ENCODE results near the gene ZNF236.
A peak's percentile ranks its signal among the peaks of the same experiment; 100 is the strongest.
"Not testable (repeated sequence)": the region's sequence is repeated elsewhere in the genome, so short reads cannot be mapped to it uniquely, and the experiment has no call there.

ZNF236 gene

DNA sequence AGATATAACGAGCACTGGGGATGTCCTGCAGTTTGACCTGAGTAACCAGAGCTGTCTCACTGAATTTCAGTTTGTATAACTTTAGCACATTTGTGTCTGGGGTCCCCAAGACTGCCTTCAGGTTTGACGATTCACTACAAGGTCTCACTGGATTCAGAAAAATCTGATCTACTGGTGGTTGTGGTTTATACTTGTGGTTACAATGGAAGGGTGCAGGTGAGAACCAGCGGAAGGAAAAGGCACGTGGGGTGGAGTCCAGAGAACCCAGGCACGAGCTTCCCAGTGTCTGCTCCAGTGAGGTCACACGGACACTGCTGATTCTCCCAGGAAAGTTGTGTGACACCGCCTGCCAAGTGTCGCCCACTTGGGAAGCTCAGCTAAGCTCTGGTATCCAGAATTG is 126.0 kb downstream of the ZNF236 start:
- DNase-seq (ENCODE audit: low spot score): no peak

DNA sequence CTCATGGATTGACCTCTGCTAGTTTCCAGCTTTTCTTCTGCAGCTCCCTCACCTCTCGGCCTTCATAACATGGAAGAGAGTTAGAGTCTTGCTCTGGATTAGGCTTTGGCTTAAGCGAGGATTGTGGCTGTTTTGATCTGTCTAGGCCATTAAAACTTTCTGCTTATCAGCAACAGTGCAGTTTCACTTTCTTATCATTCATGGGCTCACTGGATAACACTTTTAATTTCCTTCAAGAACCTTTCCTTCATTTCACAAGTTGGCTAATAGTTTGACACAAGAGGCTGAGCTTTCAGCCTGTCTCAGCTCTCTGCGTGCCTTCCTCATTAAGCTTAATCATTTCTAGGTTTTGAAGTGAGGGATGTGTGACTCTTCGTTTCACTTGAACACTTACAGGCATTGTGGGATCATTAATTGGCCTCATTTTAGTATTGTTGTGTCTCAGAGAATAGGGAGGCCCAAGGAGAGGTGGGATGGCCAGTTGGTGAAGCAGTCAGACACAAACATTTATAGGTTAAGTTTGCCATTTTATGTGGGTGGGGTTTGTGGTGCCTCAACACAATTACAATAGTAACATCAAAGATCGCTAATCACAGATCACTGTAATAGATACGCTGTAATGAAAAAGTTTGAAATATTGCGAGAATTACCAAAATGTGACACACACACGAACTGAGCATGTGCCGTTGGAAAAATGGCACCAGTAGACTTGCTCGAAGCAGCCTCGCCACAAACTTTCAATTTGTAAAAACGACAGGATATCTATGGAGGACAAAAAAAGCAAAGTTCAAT is 129.3 kb downstream of the ZNF236 start:
- DNase-seq (ENCODE audit: low spot score): no peak

DNA sequence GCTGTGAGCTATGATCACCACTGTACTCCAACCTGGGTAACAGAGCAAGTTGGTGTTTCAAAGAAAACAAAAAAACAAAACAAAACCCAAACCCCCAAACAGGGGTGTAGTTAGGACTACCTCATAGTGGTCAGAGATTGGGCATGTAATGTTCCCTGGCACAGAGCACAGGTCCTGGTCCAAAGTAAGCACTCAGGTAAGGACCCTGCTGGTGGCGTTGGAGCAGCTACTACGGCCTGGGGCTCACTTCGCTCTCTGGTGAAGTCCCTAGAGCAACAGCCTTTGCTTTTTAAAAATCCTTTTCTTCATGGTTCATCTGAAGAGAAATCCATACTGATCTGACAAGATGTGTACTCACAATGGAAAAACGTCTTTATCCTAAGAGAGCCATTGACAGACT is 130.4 kb downstream of the ZNF236 start:
- no peak for DNase-seq (ENCODE audit: low spot score)

- no peak for DNase-seq (ENCODE audit: low spot score)
These were observed 130.8 kb downstream of the ZNF236 start for GRCh38 chr18:76953156-76953555.

- no peak for DNase-seq (ENCODE audit: low spot score)
These were observed 131.4 kb downstream of the ZNF236 start for GRCh38 chr18:76953583-76954233.

GRCh38 chr18:76955524-76956170 is 133.3 kb downstream of the ZNF236 start:
- peak; percentile 71 for DNase-seq (ENCODE audit: low spot score)

DNA sequence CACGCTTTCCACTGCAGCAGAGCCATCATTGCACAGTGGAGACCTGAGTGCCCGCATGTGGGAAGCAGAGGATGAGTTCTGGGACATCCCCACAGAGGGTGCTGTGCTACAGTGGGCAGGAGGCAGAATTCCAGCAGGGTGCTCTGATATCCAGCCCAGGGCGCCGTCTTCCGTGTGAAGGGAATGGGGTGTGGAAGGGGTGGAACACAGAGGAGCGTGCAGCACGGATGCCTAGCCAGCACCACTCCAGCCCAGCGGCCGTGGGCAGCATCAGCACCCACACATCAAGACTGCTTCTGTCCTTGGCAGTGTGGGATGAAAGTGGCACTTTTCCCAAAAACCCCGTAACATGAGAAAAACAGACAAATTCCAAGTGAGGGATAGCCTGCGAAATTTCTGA is 134.3 kb downstream of the ZNF236 start:
- DNase-seq (ENCODE audit: low spot score): no peak

DNA sequence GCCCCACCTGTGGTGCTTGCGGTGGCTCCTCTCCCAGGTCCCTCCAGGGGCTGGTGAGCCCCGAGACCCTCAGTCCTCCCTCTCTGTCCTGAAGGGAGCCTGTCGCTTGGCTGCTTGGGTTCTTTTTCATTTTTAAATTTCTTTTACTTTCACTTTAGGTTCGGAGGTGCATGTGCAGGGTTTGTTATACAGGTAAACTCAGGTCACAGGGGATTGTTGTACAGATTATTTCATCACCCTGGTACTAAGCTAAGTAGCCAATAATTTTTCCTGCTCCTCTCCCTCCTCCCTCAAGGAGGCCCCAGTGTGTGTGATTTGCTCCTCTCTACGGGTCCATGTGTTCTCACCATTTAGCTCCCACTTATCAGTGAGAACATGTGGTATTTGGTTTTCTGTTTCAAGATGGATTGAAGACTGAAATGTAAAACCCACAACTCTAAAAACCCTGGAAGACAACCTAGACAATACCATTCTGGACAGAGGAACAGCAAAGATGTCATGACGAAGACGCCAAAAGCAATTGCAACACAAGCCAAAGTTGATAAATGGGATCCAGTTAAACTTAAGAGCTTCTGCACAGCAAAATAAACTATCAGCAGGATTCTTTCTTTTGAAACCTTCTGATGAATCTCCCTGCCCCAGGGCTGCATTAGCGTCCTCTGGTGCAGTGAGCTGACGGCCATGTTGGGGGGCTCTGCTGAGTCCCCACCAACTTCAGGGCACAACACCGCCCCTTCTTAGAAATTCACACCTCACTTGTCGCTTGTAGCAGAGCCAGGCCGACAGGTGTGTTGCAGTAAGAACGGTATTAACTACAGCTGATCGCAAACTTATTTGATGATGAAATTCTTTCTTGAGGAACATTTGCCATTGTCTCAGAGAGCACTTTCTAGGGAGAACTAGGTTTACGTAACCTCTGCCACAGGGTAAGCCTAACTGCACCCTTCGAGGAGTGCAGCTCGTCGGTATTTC is 135.3 kb downstream of the ZNF236 start:
- no peak for DNase-seq (ENCODE audit: low spot score)

- DNase-seq (ENCODE audit: low spot score): no peak
These were observed 136.5 kb downstream of the ZNF236 start for GRCh38 chr18:76958692-76959341.

DNA sequence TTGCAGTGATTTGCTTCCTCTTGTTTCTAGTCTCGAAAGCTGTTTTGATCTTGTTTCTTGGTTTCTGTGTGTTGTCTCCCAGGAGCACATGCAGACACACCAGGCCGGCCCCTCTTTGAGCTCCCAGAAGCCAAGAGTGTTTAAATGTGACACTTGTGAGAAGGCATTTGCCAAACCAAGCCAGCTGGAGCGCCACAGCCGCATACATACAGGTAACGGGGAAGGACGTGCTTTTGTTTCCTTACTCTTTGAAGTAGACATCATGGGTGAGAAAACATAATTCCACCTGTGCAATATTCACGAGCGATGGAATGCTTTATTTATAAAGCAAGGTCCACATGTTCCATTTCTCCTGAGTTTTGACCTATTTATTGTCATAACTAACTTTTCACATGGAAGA is 137.2 kb downstream of the ZNF236 start:
- DNase-seq (ENCODE audit: low spot score): no peak

DNA sequence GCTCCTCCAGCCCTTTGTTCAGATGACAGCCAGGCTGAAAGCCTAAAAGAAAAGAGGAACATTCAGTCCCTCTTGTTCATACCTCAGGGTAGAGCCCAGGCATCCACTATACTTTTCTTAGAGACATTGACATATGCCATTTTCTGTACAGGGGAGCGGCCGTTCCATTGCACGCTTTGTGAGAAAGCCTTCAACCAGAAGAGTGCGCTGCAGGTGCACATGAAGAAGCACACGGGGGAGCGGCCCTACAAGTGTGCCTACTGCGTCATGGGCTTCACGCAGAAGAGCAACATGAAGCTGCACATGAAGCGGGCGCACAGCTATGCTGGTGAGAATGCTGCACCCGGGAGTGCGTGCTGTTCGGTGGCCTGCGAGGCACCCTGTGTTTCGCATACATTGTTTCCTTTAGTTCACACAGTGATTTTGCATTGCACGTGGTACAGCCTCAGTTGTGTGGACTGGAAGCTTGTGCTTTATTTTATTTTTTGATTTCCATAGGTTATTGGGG is 138.2 kb downstream of the ZNF236 start:
- DNase-seq (ENCODE audit: low spot score): no peak

DNA sequence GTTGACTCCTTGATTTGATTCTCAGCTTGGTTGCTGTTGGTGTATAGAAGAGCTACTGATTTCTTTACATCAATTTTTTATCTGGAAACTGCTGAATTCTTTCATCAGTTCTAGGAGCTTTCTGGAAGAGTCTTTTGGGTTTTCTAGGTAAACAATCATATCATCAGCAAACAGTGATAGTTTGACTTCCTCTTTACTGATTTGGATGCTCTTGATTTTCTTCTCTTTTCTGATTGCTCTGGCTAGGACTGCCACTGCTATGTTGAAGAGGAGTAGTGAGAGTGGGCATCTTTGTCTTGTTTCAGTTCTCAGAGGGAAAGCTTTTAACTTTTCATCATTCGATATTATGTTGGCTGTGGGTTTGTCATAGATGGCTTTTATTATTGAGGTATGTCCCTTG is 140.5 kb downstream of the ZNF236 start:
- no peak for DNase-seq (ENCODE audit: low spot score)

GRCh38 chr18:76963936-76964335 is 141.6 kb downstream of the ZNF236 start:
- DNase-seq (ENCODE audit: low spot score): no peak

DNA sequence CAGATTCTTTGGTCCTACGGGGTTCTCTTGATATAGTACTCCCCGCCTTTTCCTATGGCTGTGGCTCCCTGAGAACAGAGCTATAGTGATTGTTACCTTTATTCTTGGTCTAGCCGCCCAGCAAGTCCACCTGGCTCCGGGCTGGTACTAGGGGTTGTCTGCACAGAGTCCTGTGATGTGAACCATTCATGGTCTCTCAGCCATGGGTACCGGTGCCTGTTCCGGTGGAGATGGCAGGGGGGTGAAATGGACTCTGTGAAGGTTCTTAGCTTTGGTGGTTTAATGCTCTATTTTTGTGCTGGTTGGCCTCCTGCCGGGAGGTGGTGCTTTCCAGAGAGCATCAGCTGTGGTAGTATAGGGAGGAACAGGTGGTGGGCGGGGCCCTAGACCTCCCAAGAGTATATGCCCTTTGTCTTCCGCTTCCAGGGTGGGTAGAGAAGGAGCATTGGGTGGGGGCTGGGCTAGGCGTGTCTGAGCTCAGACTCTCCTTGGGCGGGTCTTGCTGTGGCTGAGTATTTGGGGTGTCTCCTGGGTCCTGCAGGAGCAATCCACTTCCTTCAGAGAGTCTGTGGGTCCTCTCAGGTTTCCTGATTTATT is 143.3 kb downstream of the ZNF236 start:
- not testable (repeated sequence) for DNase-seq (ENCODE audit: low spot score)

- DNase-seq (ENCODE audit: low spot score): not testable (repeated sequence)
These were observed 144.9 kb downstream of the ZNF236 start for GRCh38 chr18:76967299-76967698.

DNA sequence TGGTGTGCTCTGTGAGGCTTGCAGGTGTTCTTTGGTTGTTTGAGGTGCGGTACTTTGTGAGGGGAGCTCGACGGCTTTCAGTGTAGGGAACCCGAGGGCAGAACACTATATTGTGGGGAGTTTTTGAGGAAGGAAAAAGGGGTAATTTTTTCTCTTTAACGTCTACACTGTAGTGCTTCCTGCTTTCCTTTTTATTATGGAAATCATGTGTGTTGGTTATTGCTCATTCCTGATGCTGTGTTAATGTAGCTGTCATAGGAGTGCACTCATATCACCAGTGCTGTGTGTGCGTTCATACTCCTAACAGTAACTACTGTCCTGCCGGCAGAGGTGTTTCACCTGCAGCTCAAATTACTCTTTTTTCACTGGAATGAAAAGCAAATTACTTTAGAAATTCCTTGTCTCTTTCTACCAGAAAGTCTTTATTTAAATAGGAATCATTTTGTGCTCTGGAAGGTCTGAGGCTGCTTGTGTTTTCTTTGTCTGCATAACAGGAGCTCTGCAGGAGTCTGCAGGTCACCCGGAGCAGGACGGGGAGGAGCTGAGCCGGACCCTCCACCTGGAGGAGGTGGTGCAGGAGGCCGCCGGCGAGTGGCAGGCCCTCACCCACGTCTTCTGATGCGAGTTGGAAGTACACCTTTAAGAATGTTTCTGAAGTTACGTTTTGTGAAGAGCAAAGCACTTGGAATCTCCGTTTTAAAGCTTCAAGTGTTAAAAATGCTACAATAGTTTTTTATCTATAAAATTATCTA is 145.5 kb downstream of the ZNF236 start:
- peak; percentile 100 for DNase-seq (ENCODE audit: low spot score)

GRCh38 chr18:76970770-76971559 is 148.6 kb downstream of the ZNF236 start:
- DNase-seq (ENCODE audit: low spot score): no peak

DNA sequence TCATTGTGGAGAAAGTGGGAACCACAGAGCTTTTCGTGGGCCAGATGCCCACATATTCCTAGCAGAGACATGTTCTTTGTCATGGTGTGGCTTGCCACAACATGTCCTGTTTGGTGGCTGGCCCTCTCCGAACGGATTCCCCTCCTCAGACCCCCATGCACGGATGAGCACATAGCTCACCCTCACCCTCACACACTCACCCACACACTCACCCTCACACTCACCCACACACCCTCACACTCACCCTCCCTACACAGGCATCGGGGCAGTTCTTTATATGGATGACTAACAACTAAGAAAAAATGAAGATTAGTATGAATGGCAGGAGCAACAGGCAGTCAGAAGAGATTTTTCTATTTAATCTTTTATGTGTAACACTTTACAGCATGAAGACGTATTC is 149.9 kb downstream of the ZNF236 start:
- no peak for DNase-seq (ENCODE audit: low spot score)

- DNase-seq (ENCODE audit: low spot score): no peak
These were observed 150.6 kb downstream of the ZNF236 start for GRCh38 chr18:76972846-76973519.

Data from iPS-NIHi11 (cell line).